Raji (cell line): ENCODE data around the gene PEX6.
A peak's percentile ranks its signal among the peaks of the same experiment; 100 is the strongest.

ENCODE experiments used
- POLR2A ChIP-seq: IDR thresholded peaks from 2 replicates; pipeline ENCODE4 v1.6.1; 2011; ENCODE audit warnings: low read depth, low read length, control low read depth; ENCODE audit not compliant: insufficient read depth

Gene PEX6

GRCh38 chr6:43011207-43011606, 32.2 kb upstream of the PEX6 start:
- no peak for TF ChIP-seq POLR2A

- TF ChIP-seq POLR2A: no peak
Observed at GRCh38 chr6:43009124-43009523, 30.1 kb upstream of the PEX6 start.

- no peak for TF ChIP-seq POLR2A
Observed at GRCh38 chr6:43007126-43007525, 28.1 kb upstream of the PEX6 start.

GRCh38 chr6:43006251-43006650, 27.3 kb upstream of the PEX6 start:
- no peak for TF ChIP-seq POLR2A

- no peak for TF ChIP-seq POLR2A
Observed at GRCh38 chr6:43005844-43006243, 26.9 kb upstream of the PEX6 start.

GRCh38 chr6:43001843-43002242, 22.9 kb upstream of the PEX6 start:
- no peak for TF ChIP-seq POLR2A

GRCh38 chr6:42996513-42996912, 17.5 kb upstream of the PEX6 start:
- no peak for TF ChIP-seq POLR2A

GRCh38 chr6:42993445-42993844, 14.5 kb upstream of the PEX6 start:
- no peak for TF ChIP-seq POLR2A

GRCh38 chr6:42989923-42990322, 10.9 kb upstream of the PEX6 start:
- TF ChIP-seq POLR2A: no peak

- no peak for TF ChIP-seq POLR2A
Observed at GRCh38 chr6:42988486-42989020, 9.6 kb upstream of the PEX6 start.

GRCh38 chr6:42987533-42988451, 8.8 kb upstream of the PEX6 start:
- no peak for TF ChIP-seq POLR2A

- TF ChIP-seq POLR2A: no peak
Observed at GRCh38 chr6:42984924-42985475, 6.0 kb upstream of the PEX6 start.

GRCh38 chr6:42984001-42984923, 5.3 kb upstream of the PEX6 start, which contains the start of gene PPP2R5D:
TSS of gene PPP2R5D (plus strand) at chr6:42984570. CDS start at chr6:42984678, 108 bp downstream.
- peak; percentile 94 for TF ChIP-seq POLR2A

- TF ChIP-seq POLR2A: no peak
Observed at GRCh38 chr6:42981836-42982235, 2.9 kb upstream of the PEX6 start.
